Measurements from ENCODE around the gene ZNF524.

ZNF524 gene

GRCh38 chr19:55643003-55643886 is 43.2 kb downstream of the ZNF524 start, which contains the start of gene ZNF581:
Gene ZNF581 (plus strand): TSS chr19:55643649. CDS start chr19:55644572, 923 bp downstream.
- DNase-seq (ENCODE audit: low read depth): peak; percentile 70

- DNase-seq (ENCODE audit: low read depth): no peak
Observed at GRCh38 chr19:55643887-55644176, 43.7 kb downstream of the ZNF524 start.

- no peak for DNase-seq (ENCODE audit: low read depth)
Observed at GRCh38 chr19:55644191-55644833, 44.2 kb downstream of the ZNF524 start.

GRCh38 chr19:55644842-55645511 is 44.9 kb downstream of the ZNF524 start:
- DNase-seq (ENCODE audit: low read depth): no peak

- no peak for DNase-seq (ENCODE audit: low read depth)
Observed at GRCh38 chr19:55645512-55645881, 45.4 kb downstream of the ZNF524 start.

- DNase-seq (ENCODE audit: low read depth): no peak
Observed at GRCh38 chr19:55646889-55647731, 47.0 kb downstream of the ZNF524 start.

GRCh38 chr19:55647732-55648584 is 47.9 kb downstream of the ZNF524 start, which contains the start of gene CCDC106:
Gene CCDC106 (plus strand): TSS chr19:55648212. CDS start chr19:55649047, 835 bp downstream.
- no peak for DNase-seq (ENCODE audit: low read depth)

- no peak for DNase-seq (ENCODE audit: low read depth)
Observed at GRCh38 chr19:55648585-55649267, 48.6 kb downstream of the ZNF524 start.

GRCh38 chr19:55649268-55650125 is 49.4 kb downstream of the ZNF524 start:
- no peak for DNase-seq (ENCODE audit: low read depth)

GRCh38 chr19:55650126-55650557 is 50.1 kb downstream of the ZNF524 start:
- DNase-seq (ENCODE audit: low read depth): no peak

- DNase-seq (ENCODE audit: low read depth): no peak
Observed at GRCh38 chr19:55650602-55651230, 50.6 kb downstream of the ZNF524 start.

- DNase-seq (ENCODE audit: low read depth): no peak
Observed at GRCh38 chr19:55651236-55651635, 51.1 kb downstream of the ZNF524 start.

- no peak for DNase-seq (ENCODE audit: low read depth)
Observed at GRCh38 chr19:55652311-55653128, 52.4 kb downstream of the ZNF524 start.

Measured in activated gamma-delta T cell treated with anti-CD3 and anti-CD28 coated beads, Interleukin-2, amount 50 U/mL, for 16 hours (primary cell).